Effector CD4-positive, alpha-beta T cell (primary cell): ENCODE data around the gene RUNX1.
"Not testable (repeated sequence)": the region's sequence is repeated elsewhere in the genome, so short reads cannot be mapped to it uniquely, and the experiment has no call there.

Experiments used
- DNase-seq: peaks from one replicate; pipeline ENCODE4 v3.0.0-alpha.2; 2020

RUNX1 gene

GRCh38 chr21:34966881-34967280 is 82.2 kb downstream of the RUNX1 start:
- not testable (repeated sequence) for DNase-seq

- DNase-seq: no peak
Measured at GRCh38 chr21:34965200-34966174, 83.6 kb downstream of the RUNX1 start.

- no peak for DNase-seq
Measured at GRCh38 chr21:34962586-34963222, 86.4 kb downstream of the RUNX1 start.

DNA sequence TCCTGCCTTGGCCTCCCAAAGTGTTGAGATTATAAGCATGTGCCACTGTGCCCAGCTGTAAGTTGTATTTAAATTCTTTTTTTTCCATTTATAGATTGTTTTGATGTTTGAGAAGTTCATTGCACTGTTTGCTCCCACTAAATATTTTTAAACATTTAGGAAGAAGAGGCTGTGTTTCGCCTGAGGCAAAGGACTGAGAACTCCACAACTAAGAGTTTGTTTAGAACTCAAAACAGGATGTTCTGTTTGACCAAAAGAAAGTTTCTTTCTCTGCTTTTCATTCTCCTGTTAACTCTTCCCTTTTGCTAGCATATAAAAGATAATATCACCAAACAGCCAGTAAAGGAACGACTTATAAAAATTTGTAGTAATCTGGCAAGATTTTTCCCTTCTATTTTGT is 87.0 kb downstream of the RUNX1 start:
- DNase-seq: no peak

DNA sequence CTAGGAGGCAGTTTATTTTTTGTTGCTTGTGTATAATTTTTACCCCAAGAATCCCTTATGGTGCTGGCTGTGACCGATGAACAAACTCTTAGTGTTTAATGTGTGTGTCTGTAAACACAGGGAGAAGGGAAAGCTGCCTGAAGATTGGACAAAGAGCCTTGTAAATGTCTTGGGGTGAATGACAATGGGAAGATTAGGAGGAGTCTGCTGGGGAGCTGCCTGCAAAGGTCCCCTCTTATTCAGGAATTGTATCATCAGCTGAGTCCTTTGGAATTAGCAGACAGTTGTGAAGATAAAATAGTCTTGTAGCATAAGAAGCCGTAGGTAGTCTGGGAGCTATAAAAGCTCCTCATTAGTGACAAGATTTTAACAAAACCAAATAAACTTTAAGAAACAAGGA is 88.4 kb downstream of the RUNX1 start:
- no peak for DNase-seq

GRCh38 chr21:34959607-34960006 is 89.5 kb downstream of the RUNX1 start:
- no peak for DNase-seq

DNA sequence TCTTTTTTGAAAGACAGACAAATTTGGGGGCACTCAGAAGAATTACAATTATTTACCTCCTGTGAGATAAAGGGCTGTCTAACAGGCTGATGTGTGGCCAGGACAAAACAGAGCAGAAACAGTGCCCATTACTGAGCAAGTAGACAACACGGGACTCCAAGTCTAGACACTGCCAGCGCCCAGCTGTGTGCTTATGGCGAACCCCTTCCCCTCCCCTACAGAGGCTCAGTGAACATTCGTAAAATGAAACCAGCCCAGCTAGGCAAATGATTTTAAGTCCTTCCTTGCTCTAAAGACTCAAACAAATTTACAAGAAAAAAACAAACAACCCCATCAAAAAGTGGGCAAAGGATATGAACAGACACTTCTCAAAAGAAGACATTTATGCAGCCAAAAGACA is 91.1 kb downstream of the RUNX1 start:
- DNase-seq: no peak

DNA sequence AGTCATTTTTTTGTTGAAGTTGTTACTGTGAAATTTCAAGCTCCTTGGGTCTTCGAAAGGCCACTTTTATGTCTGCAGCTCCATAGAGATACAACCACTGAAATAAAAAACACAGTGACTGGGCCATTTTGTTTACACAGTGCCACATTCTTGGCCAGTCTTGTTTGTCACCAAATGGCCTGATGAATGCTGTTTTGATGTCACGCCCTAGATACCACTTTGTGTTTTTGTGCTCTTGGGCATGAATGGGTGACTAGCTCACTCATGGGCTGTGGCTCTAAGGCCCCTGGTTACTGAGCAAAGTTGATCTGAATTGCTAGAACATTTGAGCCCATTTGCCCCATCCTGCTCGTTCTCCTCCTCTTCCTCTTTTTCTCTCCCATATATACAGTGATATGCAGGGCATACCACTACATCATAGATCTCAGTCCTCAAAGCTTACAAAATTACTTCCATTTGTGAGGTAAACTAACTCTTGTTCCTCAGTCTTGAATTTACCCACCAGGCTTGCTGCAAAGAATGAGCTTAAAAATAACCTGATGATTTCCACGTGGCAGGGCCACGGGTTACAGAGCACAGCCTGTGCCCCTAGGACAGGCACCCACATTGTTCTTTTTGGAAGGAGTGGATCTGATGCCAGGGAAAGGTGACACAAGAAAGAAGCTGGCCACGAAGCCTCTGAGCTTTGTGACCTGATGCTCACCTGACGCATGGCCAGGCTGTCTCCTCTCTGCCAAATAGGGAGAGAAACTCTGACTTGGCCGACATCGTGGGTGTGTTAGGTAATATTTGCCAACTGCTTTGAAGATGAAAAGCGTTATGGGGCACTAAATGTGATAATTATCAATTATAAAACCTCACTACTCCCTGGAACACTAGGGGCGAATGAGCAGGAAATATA is 92.4 kb downstream of the RUNX1 start:
- DNase-seq: no peak

GRCh38 chr21:34953950-34954349 is 95.2 kb downstream of the RUNX1 start:
- DNase-seq: no peak

DNA sequence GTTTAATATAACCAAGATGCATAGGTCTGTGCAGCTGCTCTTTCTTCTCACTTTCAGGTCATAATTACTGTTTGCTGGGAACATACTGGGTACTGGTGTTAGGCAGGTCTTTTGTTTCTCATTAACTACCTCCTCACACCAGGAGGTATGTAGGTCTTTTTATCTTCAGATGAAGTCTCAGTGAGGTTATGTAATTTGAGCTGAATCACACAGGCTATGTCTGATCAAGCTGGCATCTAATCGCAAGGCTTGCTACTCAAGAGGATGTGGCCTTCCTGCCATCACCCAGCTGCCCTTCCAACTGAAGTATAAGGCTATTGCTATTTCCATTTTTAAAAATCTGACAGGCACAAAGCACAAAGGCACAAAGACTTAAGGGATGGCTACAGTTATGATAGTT is 96.4 kb downstream of the RUNX1 start:
- no peak for DNase-seq

DNA sequence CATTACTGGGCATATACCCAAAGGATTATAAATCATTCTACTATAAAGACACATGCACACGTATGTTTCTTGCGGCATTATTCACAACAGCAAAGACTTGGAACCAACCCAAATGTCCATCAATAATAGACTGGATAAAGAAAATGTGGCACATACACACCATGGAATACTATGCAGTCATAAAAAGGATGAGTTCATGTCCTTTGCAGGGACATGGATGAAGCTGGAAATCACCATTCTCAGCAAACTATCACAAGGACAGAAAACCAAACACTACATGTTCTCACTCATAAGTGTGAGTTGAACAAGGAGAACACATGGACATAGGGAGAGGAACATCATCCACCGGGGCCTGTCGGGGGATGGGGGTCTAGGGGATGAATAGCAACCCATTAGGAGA is 97.2 kb downstream of the RUNX1 start:
- DNase-seq: not testable (repeated sequence)

DNA sequence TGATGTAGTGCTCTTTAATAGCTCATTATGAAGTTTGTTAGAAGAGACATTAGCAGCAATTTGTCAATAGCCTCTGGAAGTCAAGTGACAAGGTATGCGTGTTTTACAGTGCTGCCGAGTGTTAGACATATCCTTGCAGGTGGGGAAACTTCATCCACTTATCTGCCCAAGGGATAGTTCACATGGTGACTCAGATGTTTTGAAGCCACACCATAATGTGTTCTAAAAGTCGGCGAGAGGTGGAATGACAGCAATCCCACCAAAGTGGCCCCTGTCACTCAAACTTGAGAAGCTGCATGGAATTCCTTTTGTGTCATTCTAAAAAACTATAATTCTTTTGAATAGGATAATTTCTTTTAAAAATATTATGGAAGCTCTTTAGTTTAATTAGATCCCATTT is 98.1 kb downstream of the RUNX1 start:
- no peak for DNase-seq

GRCh38 chr21:34949499-34949898 is 99.6 kb downstream of the RUNX1 start:
- no peak for DNase-seq

DNA sequence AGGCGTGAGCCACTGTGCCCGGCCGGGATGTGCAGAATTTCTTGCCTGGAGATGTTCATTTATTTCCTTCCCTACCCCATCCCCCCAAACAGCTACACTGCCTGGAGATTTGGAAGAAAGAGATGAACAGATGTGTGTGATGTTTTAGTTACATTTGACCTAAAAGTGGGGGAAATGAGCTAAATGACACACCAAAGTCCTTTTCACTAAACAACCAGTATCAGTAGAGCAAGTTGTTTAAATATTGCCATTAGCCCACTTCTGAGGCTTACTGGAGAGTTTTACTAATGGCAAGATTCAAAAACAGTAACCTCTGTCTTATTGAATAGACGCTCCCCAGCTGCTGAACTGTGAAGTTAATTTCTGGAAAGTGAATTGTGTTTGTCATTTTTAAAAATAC is 100.1 kb downstream of the RUNX1 start:
- no peak for DNase-seq

DNA sequence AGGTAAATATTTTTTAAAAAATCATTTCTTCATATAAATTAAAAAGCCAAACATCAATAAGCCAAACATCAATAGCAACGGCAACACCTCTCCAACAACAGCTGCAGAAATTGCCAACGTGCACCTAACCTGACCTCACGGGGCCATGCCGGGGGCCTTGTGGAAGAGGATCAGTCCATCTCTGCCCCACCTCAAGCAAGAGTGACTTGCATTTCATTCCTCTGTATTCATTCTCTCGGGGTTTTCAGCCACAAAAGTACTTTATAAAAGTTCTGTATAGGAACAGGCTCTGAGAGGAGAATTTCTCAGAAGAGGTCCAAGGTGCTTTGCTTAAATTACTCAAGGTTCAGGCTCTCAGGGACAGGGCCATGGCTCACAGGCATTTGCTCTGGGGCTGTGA is 100.9 kb downstream of the RUNX1 start:
- no peak for DNase-seq

GRCh38 chr21:34946916-34947534 is 102.1 kb downstream of the RUNX1 start:
- no peak for DNase-seq

DNA sequence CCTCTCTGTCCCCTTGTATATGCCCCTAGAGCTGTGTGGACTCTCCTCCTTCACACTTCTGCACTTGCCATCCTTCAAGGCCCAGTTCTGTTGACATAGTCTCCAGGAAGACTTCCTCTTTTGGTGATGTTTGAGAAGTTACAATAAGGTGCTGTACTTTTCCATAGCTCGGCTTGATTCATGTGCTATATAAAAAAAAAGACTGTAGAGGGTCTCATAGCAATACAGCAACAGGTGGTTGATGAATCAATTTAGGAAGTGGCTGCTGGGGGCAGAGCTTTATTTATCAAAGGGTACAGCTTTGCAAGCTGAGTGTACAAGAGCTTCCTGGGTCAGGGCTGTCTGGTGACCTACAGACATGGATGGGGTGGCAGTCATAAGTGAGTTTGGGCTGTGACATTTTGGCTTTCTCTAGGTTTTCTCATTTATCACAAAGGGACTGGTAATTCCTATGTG is 102.7 kb downstream of the RUNX1 start:
- no peak for DNase-seq

- DNase-seq: no peak
Measured at GRCh38 chr21:34945288-34945687, 103.8 kb downstream of the RUNX1 start.

- no peak for DNase-seq
Measured at GRCh38 chr21:34944015-34944755, 104.9 kb downstream of the RUNX1 start.

GRCh38 chr21:34942911-34943310 is 106.2 kb downstream of the RUNX1 start:
- no peak for DNase-seq

DNA sequence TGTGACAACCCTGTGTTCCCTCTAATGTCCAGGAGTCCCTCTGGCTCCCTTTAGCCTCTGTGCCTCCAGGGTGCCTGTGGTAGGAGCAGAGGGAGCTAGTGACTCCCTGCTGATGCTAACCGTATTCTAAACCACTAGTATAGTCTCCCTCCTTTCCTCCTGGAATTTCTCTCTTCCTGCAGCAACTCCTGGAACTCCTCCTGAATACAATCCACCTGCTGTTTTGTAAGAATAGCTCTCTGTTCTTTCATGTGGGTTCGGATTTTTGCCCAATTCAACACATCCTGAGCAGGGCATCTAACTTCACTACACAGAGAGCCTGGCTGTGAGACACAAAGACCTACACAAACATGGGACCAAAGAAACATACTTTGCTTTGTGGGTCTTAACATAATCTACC is 107.9 kb downstream of the RUNX1 start:
- DNase-seq: no peak
